Mucosa of gallbladder (tissue), 1 donor: ENCODE data around the gene ITPKB. TPM values are rescaled to one million over a fixed set of nuclear protein-coding genes. Genes with fewer than 3 reads are reported as not detected.
"Not testable (repeated sequence)": the region's sequence is repeated elsewhere in the genome, so short reads cannot be mapped to it uniquely, and the experiment has no call there.

ENCODE experiments used
- DNase-seq: peaks from one replicate; pipeline ENCODE4 v3.0.0-alpha.2; 2020; ENCODE audit warnings: low spot score
- total RNA-seq: library from RNA; stranded (reverse); gene quantifications from one replicate; pipeline ENCODE4 v1.2.1, GENCODE V29; 2021
- donor health status: DM: no; HTN: no; CAD: no.

ITPKB gene
- total RNA-seq, 1 donor from 2014 or later = 30.6 TPM

GRCh38 chr1:226731257-226731893 is 7.7 kb downstream of the ITPKB start:
- DNase-seq = no peak

DNA sequence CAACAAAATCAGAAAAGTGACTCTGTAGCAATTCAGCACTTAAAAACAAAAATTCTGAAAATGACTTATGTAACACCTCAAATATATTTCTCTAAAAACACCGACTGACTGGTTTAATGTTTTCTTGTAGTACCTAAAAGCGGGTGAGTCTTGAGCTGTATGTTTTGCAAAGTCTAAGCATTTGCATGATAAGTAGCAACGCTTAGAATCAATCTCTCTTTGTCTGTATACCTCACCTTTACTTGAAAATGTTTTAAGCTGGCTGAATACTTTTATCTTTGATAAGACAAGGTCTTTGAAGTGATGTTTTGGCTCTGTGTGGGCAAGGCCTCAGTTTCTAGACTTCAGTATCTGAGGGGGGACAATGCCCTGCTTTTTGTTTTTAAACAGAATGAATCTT is 8.2 kb downstream of the ITPKB start:
- DNase-seq = no peak

GRCh38 chr1:226730071-226730470 is 9.0 kb downstream of the ITPKB start:
- no peak for DNase-seq

DNA sequence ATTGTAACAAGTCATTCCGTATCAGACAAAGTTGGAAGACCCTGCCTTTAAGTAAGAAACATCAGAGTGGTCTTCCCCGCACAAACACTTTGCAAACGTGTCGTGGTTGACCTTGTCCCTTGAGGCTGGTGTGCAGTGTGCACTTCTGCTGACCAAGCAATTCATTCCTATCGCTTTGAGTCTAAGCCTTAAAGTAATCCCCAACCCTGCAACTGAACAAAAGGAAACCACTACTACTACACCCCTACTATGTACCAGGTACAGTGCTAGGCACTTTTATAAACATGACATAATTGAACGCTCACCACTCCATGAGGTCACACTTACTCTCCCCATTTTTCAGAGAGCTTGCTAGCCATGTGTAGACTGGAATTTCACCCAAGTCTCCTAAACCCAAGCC is 10.6 kb downstream of the ITPKB start:
- DNase-seq = no peak

DNA sequence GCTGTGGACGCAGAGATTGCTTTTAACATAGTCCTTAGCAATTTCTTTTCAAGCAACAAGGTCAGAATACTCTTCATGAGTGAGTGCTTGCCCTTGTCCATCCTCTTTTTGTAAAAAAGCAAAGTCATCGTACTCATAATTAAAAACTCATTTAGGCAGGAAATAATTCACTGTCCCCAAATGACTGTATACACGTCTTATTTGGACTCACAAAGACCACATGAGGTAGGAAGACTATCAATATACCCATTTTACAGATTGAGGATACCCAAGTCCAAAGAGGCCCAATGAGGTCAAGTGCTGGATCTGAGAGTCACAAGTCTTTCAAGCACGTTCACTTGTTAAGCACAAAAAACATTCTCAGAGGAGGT is 13.2 kb downstream of the ITPKB start:
- DNase-seq = no peak

GRCh38 chr1:226723657-226724532 is 15.2 kb downstream of the ITPKB start:
- DNase-seq = no peak

DNA sequence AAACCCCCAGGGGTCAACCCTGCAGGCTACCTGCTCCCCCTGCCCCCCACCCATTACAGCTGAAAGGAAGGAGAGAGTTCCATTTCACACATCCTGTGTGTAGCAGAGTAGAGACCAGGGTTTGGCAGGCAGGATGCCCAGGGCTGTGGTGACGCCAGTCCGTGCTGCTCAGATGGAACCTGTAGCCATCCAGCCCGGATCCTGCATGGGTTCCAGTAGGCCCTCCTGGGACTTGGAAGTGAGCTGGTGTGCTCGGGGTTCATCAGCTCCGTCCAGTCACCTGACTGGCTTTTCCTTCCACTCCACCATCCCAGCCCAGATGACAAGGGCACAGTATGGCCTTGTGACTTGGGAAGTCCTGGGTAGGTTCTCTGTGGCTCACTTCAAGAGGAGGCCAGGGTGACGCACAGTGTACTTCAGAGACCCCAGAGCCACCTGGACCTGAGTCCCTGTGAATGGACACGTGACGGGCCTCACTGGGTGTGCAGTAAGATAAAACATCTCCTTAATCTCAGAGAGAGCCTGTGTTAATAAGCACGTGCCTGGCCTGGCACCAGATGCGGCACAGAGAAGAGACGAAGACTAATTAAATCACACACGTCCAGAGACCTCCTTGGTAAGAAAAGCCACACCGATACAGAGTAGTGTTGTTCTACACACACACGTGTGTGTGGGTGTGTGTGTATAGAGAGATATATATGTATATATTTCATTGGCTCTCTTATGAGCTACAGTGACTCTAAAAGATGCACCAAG is 16.0 kb downstream of the ITPKB start:
- no peak for DNase-seq

DNA sequence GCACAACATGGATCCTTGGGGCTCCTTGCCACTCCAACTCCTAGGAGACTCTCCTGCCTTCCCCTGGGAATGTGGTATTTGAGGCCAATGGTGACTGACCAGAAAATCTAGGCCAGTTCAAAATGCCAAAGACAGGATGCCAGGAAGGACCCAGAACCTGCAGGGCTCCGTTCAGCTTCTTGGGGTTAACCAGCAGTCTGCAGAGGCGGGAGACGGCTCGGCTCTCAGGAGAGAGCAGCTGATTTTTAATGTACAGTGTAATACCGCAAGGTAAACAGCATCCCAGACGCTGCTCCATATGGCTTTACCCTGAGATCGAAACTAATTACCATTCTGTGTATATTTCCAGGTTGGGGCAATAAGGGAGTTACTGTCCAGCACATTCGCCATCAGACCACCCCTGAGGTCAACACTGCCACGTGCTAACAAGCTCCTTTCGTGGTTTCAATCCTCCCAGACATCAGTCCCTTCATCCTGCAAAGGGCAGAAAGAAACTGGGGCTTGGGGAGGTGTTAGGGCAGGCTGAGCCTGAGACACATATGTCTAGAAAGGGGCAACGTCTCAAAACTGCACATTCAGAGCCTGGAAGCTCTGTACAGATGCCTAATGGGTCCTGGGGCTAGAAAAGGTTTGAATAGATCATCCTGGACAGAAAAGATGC is 16.7 kb downstream of the ITPKB start:
- no peak for DNase-seq

DNA sequence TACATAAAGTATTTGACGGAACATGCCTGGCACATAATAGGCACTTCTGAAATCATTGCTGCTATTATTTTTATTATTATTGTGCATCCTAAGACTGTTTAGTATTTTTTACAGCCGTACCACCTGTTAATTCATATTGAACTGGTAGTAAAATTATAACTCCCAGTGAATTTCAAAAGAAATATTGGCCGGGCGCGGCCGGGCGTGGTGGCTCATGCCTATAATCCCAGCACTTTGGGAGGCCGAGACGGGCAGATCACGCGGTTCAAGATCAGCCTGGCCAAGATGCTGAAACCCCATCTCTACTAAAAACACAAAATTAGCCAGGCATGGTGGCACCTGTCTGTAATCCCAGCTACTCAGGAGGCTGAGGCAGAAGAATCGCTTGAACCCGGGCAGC is 18.5 kb downstream of the ITPKB start:
- not testable (repeated sequence) for DNase-seq

GRCh38 chr1:226719596-226720387 is 19.3 kb downstream of the ITPKB start:
- no peak for DNase-seq

- DNase-seq = no peak
Observed at GRCh38 chr1:226717256-226717909, 21.7 kb downstream of the ITPKB start.

- no peak for DNase-seq
Observed at GRCh38 chr1:226716577-226716976, 22.5 kb downstream of the ITPKB start.

DNA sequence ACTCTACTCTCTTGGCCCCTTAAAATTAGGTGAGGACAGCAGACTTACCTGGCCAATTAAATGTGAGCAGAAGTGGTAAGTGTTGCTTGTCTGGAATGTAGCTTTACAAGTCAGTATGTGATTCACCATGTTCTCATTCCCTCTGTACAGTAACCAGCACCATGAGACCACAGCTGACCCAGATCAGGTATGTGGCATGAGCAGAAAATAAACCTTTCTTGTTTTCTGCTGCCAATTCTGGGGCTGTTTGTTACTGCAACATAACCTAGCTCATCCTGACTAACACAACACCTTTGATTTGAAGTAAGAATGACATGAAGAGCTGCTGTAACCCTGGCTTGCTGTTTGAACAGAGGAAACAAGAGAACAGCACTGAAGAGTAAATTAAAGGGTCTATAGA is 24.9 kb downstream of the ITPKB start:
- no peak for DNase-seq

- no peak for DNase-seq
Observed at GRCh38 chr1:226712742-226713419, 26.2 kb downstream of the ITPKB start.

GRCh38 chr1:226711976-226712741 is 26.9 kb downstream of the ITPKB start:
- DNase-seq = no peak

DNA sequence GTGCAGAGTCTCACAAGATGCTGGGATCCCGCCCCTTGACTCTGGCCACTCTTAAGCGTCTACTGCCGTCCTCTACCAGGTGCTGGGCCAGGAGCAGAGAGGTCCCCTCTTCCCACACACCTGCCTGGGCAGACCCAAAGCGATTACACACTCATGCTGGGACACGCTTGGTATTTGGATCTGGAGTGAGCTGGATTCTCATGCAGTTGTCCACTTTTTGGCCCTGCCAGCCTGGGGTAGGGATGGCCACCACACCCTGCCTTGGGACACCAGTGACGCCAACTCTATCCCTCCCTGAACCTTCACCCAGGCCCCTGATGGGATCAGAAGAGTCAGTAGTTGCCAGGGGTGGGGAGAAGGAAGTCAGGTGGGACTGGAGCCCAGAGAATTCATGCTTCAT is 28.6 kb downstream of the ITPKB start:
- no peak for DNase-seq

- DNase-seq = no peak
Observed at GRCh38 chr1:226709953-226710352, 29.1 kb downstream of the ITPKB start.

DNA sequence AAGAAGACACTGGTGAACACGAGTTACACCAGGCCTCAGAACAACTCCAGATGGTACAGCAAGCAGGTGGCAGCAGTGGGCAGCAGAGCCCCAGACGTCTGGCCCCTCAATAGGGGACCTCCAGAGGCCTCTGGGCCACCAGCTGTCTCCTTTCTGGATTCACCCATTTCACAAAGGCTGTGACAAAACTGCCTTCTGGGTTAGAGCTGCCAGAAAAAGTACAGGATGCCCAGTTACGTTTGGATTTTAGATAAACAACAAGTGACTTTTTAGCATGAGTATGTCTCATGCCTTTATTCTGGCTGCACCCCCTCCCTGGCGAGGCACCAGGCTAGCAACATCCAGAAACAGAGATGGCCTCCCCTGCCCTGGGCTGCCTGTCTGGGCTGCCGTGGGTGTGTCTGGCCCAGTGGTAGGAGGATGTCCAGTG is 30.1 kb downstream of the ITPKB start:
- no peak for DNase-seq

DNA sequence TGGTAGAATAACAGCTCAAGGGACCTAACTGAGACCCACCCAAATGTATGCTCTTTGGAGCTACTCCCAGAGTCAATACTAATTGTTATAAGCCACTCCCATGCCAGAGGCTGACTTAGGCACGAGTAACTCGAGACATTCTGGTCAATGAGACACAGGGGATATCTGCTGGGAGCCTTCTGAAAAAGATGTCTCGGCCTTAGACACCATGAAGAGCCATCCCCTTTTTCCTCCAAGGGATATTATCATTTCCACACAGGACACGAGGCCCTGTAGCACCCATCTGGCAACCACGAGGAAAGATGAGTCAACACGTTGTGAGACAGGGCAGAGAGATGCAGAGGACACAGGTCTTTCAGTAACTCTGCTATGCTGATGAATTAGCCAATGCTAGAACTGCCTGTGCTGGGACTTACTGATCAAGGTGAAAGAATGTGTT is 30.7 kb downstream of the ITPKB start:
- DNase-seq = no peak
